Measurements from ENCODE around the gene C6orf15.

The C6orf15 gene

DNA sequence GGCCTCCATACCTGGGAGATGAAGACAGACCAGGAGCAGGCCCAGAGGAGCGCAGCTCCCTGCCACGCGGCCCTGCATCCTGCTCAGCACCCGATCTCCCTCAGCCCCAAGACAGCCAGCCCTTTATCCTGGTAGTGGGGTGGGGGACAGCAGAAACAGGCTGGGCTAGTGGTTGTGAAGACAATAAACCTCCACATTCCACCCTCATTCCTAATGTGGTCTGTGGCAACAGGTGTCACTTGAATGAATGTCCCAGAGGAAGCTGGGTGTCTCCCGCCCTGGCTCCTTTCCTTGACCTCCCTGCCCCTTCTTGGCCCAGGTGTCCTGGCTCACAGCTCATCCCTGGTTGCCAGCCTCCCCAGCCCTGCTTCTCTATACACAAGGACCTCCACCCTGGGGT lies at the start of gene C6orf15:
Gene C6orf15, minus strand, starts transcription at position 98 of the 400 bp plus-strand sequence. Its CDS starts 20 bp downstream, at position 78.
- DNase-seq (ENCODE audit: low read depth in 2 of 2) = no peak

DNA sequence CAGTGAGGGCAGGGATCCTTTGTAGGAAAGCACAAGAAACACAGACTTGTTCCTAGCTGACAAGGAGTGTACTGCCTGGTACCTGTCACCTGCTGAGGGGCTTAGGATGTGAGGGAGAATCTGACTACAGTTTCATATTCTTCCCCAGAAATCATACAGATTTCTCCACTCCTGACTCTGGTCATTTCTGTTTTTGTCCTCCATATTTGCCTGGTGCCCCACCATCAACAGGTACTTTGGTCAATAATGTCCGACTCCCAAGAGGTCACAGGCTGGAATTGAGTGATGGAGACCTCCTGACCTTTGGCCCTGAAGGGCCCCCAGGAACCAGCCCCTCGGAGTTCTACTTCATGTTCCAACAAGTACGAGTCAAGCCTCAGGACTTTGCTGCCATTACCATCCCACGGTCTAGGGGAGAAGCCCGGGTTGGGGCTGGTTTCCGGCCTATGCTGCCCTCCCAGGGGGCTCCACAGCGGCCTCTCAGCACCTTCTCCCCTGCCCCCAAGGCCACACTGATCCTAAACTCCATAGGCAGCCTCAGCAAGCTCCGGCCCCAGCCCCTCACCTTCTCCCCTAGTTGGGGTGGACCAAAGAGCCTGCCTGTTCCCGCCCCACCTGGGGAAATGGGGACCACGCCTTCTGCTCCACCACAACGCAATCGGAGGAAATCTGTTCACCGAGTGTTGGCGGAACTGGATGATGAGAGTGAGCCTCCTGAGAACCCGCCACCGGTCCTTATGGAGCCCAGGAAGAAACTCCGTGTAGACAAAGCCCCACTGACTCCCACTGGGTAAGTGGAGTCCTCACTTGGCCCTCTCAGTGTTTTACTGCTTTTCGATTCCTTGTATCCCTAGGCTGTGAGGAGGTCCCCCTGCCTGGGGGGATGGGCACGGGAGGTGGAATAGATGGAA lies 49.1 kb upstream of the C6orf15 start:
- no peak for DNase-seq (ENCODE audit: low read depth in 2 of 2)

DNA sequence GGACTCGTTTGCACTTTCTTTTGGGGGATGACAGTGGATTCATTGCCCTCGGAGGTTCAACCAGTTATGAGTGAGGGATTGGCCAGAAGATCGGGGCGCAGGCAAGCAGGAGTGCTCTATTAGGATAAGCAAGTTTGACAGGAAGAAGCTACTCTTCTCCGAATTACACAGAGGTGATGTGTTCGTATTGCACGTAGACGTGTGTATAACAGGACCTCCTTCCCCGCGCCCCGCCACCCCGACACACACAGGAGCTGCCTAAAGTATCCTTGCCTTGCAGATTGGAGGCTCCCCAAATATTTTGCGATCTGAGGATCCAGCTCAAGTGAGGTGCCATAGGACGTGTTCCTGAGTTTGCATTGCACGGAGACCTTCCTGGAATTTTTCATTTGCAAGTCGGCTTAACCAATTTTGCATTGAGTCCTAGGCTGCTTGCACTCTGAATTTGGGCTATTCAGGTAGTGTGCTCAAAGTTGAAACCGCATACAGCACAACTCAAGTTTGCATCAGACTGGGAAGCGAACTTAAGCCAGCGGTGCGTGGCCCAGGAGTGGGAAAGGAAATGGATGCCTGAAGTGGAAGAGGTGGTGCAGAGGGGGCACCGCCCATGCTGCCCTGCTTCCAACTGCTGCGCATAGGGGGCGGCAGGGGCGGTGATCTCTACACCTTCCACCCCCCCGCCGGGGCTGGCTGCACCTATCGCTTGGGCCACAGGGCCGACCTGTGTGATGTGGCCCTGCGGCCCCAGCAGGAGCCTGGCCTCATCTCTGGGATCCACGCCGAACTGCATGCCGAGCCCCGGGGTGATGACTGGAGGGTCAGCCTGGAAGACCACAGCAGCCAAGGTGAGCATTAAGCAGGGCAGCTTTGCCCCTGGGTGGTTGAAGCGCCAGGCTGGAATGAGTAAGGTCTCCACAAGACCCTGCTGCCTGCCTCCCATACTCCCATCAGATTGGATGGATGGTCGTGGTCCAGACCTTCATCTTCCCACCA lies 46.8 kb upstream of the C6orf15 start:
- peak; percentile 11 to 19 for DNase-seq (ENCODE audit: low read depth in 2 of 2)

DNA sequence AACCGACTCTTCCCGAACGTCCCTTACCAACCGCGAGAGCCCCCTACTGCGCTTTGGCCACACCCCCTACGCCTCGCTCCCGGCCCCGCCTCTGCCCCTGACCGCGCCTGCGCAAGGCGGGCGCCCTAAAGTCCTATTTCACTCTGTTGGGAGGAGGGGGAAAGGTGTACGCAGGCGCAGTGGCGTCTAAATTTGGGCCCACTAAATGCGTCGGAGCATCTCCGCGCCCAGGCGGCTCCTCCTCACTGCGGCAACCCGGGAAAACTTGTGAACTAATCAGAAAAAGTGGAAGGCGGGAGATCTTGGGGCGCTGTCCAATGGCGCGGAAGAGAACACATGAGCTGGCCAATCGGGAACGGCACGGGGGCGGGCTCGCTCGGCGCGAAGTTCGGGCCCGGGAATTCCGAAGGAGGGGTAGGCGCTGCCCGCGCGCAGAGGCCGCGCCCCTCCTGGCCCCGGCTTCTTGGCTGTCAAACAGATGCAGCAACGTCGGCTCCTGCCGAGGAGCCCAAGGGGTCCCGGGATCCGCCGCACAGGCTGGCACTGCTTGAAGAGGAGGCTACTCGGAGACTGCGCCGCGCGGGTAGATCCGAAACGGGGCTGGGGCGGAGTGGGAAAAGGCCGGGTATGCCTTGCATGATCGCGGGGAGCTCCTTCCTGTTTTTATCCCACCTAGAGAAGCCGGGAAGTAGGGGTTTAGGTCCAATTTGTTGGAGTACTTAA lies 45.9 kb upstream of the C6orf15 start, which contains the start of gene TCF19:
Gene TCF19, plus strand, starts transcription at position 450 of the 723 bp plus-strand sequence. CDS start 881 bp downstream, outside the sequence.
- peak; percentile 97 to 98 for DNase-seq (ENCODE audit: low read depth in 2 of 2)

DNA sequence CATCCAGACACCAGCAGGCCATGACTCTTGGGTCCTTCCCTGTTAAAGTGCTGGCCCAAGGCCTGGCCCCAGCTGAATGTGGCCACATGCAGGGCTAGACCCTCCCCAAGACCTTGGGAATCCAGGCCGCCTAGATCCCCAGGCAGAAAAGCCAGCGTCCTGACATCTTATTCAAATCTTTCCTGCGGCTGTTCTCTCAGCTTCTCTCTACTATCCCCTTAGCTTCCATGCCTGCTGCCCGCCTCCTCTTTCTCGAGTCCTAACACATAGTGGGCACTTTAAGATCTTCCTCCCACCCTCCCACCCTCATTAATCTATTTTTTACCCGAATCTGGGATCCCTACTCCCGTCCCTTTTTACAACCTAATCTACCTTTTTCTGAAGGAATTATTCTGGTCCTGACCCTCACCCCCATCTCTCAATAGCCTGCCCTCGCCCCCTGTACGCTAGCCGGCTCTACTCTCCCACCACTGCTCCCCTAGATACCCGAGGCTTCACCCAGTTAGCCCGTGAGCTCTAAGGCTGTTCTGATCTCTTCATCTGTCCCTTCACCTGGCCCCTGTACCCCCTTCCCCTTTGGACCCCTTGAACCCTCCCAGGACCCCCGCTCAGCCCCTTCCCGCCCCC lies 45.3 kb upstream of the C6orf15 start, which contains the start of gene CCHCR1:
Gene CCHCR1, minus strand, starts transcription at position 290 of the 627 bp plus-strand sequence. Its CDS starts 202 bp downstream, at position 88.
- no peak for DNase-seq (ENCODE audit: low read depth in 2 of 2)

DNA sequence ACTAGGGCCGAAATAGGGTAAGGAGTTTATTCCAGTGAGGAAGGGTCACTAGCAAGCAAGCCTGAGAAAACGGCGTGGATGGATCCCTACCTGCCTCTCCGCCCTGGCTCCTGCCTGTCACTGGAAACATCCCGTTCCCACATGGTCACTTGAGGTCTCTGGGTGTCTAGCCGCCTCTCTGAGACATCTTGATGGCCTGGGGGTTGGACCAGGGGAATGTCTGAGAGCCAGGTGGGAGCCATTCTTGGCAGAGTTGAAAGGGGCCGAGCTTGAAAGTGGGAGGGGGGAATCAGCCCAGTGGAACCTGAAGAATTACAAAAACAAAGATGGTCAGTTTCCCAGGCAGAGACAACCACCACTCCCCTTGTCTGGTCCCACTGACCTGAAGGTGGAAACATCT lies 44.3 kb upstream of the C6orf15 start:
- DNase-seq (ENCODE audit: low read depth in 2 of 2) = no peak

DNA sequence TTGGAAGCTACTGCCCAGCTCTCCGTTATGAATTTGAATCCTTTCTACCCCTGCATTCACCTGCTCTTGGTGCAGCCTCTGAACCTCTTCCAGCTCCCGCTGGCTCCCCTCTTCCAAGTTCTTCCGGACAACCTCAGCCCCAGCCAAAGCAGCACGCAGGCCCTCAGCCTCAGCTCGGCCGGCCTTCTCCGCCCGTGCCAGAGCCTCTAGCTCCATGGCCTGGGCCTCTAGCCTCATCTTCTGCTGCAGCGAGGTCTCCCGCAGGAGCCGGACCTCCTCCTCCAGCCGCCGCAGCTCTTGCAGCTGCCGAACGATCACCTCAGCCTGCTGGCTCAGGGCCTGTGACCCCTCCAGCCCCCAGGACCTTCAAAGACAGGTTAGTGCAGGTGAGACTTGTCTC lies 42.1 kb upstream of the C6orf15 start:
- no peak for DNase-seq (ENCODE audit: low read depth in 2 of 2)

DNA sequence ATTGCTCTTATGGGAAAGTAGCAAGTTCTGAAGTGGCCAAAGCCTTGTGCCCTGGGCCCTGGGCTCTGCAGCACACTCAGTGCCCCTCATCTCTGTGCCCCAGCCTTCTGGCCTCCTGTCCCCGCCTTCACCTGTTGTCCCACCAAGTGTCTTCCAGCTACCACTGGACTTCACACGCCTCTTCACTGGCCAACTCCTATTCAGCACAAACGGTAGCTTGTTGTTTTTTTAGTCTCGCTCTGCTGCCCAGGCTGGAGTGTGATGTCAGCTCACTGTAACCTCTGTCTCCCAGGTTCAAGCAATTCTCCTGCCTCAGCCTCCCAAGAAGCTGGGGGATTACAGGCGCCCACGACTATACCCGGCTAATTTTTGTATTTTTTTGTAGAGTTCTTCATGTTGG lies 40.4 kb upstream of the C6orf15 start:
- DNase-seq (ENCODE audit: low read depth in 2 of 2) = no peak

DNA sequence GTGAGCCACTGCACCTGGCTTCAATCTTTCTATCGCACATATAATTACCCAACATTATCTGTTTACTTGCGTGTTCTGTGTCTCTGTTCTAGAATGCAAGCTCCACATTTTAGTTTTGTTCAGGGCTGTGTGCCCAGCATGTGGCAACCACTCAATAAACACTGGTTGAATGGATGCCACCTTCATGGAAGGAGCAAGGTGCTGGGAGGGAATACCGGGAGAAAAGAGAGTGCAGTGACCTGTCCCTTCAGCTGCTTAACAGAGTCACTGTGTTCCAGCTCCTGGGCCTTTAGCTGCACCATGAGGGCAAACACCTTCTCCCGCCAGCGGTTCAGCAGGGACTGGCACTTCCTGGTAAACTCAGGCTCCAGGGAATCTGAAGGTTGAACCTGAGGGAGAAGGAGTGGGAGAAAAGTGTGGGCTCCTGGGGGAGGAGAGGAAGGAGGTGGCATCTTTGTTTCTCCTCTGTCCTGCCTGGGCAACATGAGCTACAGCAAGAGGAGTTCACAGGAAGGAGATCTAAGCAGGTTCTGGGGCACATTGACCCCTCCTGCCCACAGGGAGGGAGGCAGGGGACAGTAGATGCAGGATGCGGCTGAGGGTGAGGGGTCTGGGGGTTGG lies 37.6 kb upstream of the C6orf15 start:
- no peak for DNase-seq (ENCODE audit: low read depth in 2 of 2)

DNA sequence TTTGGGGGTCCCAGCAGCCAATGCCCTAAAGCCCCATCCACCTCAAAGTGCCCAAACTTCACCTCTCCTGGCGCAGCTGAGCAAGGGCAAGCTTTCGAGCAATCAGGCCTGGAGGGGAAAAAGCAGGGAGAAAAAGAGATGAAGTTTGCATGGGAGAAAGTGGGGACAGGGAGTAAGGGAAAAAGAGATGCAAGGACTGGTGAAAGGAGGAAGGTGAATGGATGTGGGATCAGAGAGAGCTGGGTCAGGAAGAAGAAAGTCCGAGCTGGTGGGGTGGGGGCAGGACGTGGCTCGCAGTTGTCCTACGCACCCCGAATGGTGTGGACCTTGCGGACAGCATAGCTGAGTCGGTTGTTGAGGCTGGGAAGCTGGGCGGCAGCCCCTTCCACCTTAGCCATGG lies 33.0 kb upstream of the C6orf15 start:
- DNase-seq (ENCODE audit: low read depth in 2 of 2) = no peak

DNA sequence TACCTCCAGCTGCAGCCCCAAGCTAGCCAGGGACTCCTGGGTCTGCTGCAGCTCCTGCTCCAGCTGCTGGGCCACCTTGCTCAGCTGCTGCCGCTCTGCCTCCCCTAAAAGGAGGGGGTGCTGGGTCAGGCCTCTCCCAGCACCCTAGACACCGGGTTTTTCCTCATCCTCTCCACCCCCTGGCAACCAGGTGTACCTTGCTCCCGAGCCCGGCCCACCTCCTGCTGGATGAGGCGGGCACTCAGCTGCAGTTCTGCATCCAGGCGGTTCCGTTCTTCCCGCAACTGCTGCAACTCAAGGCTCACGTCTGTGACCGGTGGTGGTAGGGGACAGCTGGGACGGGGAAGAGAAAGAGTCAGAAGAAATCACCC lies 32.6 kb upstream of the C6orf15 start:
- no peak for DNase-seq (ENCODE audit: low read depth in 2 of 2)

DNA sequence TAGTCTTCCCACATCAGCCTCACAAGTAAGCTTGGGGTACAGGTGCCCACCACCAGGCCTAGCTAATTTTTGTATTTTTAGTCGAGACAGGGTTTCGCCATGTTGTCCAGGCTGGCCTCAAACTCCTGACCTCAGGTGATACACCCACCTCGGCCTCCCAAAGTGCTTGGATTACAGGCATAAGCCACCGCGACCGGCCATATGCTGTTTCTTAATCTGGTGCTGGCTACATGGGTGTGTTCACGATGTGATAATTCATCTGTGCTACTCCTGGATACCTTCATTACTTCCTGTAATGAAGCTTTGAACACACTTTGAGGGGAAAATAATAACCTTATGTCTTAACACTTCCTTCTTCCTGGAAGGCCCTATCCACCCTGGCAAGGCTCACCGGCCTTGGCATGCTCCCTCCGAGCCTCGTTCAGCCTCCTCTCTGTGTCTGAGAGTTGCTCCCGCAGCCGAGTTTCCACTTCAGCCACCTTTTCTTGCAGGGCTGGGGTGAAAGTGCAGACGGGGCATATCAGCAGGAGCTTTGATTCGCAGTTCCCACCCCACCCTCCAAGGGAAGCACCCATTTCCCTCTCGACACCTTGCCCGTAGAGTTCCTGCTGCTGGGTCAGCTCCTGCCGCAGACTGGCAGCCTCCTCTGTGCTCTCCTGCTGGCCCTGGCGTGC lies 32.1 kb upstream of the C6orf15 start:
- DNase-seq (ENCODE audit: low read depth in 2 of 2) = no peak

DNA sequence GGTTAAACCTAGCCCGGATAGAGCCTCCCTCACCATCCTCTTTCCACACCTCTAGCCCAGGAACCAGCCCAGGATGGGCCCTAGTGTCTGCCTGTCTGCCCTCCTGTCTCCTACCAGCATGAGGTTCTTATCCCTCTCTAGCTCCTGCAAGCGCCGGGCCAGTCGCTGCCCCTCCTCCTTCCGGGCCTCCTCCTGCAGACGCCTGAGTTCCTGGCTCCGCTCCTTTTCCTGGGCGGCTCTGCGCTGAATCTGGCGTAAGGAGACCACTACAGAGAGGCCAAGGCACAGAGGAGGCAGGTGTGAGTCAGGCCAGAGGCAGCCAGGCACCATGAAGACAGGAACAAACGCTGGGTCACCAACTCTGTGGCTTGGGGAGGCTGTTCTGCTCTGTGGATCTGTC lies 30.8 kb upstream of the C6orf15 start:
- no peak for DNase-seq (ENCODE audit: low read depth in 2 of 2)

DNA sequence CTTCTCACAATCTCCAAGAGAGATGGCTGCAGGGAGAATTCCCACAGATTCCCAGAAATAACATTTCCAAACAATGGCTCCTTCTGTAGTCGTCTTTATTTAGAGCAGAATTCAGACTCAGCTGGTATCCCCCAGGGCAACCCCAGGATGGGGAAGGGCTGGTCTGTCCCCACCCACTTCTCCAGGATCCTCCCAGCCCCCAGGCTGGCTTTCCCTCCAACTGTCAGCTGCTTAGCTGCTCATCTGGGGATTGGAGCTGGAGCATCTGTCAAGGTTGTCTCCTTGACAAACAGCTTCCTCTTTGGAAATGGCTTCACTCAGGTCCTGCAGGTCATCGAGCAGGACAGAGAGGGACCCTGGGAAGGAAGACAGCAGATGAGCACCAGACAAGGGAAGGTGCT lies 30.0 kb upstream of the C6orf15 start:
- no peak for DNase-seq (ENCODE audit: low read depth in 2 of 2)

DNA sequence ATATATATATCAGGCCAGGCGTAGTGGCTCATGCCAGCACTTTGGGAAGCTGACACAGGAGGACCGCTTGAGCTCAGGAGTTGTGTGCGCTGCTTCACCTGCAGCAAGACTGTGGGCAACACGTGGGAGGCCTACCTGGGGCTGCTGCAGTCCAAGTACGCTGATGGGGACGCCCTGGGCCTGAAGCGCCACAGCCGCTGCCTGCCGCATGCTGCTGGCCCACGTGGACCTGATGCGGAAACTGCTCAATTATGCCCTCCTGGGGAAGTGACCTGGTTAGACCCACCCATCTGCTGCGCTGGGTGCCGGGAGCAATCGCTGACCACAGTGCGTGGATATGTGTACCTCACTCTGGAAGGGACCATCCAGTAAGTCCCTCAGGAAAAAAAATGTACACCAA lies 28.3 kb upstream of the C6orf15 start:
- DNase-seq (ENCODE audit: low read depth in 2 of 2) = no peak

DNA sequence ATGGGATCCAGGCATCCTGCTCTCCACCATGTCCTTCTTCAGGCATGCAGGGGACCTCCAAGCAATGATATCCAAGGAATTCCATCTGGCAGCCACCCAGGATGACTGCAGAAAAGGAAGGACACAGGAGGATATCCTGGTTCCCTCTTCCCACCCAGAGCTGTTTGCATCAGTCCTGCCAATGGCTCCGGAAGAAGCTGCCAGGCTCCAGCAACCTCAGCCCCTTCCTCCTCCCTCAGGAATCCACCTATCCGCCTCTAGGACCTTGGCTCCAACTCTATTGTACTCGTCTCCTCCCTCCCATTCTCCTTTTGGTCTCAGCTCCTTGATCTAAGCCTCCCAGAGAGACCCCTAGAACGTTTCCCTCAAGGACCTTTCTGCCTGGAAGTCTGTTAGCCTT lies 27.2 kb upstream of the C6orf15 start:
- DNase-seq (ENCODE audit: low read depth in 2 of 2) = no peak

DNA sequence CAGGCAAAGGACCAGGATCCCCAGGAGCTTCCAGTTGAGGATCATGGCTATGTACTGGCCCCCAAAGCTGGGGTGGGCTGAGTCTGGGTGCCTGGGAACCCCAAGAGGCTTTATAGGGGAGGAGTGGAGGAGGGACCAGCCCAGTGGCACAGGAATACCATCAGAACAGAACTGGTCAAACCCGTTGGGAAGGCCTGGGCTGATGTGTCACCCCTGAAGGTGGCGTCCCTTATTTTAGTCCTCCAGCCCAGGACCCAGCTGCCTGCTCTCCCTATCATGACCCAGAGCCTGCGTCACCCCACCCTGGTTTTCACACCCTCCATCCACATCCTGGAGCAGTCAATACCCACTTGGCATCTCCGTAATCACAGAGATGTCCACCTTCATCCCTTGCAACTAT lies 26.6 kb upstream of the C6orf15 start, which contains the start of gene PSORS1C2:
Gene PSORS1C2, minus strand, starts transcription at position 85 of the 400 bp plus-strand sequence. Its CDS starts 40 bp downstream, at position 45.
- DNase-seq (ENCODE audit: low read depth in 2 of 2) = no peak

DNA sequence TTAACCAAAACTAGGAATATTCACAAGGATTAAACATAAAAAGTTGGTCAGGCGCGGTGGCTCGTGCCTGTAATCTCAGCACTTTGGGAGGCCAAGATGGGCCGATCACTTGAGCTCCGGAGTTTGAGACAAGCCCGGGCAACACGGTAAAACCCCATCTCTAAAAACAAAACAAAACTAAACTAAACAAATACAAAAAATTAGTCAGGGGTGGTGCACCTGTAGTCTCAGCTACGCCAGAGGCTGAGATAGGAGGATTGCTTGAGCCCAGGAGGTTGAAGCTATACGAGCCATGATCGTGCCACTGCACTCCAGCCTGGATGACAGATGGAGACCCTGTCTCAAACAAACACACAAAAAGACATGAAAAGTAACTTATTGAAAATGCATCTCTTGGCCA lies 23.3 kb upstream of the C6orf15 start:
- DNase-seq (ENCODE audit: low read depth in 2 of 2) = no peak

DNA sequence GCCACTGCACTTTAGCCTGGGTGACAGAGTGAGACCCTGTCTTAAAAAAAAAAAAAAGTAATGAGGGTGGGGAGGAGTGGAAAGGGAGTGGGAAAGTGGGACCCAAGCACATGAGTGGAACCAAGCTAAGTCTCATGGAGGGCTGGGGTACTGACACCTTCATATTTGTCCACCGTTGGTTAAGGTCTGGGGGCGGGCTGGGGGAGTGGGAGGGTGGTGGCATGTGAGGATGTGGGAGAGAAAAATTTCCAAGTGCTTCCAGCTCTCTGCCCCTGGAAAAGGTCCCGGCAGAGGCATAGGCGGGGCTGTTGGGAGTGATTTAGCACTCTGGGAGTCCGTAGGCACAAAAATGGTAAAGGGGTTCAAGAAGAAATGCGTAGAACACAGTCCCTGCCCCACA lies 20.4 kb upstream of the C6orf15 start:
- DNase-seq (ENCODE audit: low read depth in 2 of 2) = no peak

DNA sequence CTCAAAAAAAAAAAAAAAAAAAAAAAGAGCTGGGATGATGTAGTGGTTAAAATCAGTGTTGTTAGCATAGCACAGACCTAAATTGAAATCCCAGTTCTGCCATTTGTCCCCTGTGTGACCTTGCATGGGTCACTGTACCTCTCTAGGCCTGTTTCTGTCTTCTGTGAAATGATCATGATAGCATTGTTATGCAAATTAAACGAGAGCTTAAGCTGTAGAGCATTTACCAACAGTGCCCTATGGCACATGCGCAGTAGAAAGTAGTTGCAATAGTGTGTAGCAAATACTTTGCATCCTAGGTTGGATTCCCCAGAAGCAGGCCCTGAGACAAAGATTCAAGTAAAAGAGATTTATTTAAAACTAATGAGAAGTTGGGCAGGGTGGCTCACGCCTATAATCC lies 19.2 kb upstream of the C6orf15 start:
- DNase-seq (ENCODE audit: low read depth in 2 of 2) = no peak

All from stimulated activated CD4-positive, alpha-beta T cell treated with anti-CD3 and anti-CD28 coated beads, Interleukin-4, amount 100 ng/mL, for 48 hours (primary cell).